Ovary (tissue), 3 donors: ENCODE data around the gene GRAMD1B.
"Not testable (repeated sequence)": the region's sequence is repeated elsewhere in the genome, so short reads cannot be mapped to it uniquely, and the experiment has no call there.

Experiments used
- EP300 ChIP-seq: sonication (generic); formaldehyde crosslinking; IDR thresholded peaks from one replicate; pipeline ENCODE4 v1.6.1; 2017; ENCODE audit warnings: antibody characterized with exemption
- POLR2A ChIP-seq: fragments of 450-650 bp; IDR thresholded peaks from one replicate; pipeline ENCODE4 v1.6.1; 2017; ENCODE audit warnings: antibody characterized with exemption, mild to moderate bottlenecking, moderate library complexity
- TF ChIP-seq, protein P1 (sequence below), 3 donors: fragments of 450-650 bp in 2 of 3; fragments of 200-600 bp in 1 of 3; IDR thresholded peaks; one replicate each; pipeline versions ENCODE4 v1.5.1 to v1.8.0; 2016 to 2022; ENCODE audit warnings: antibody characterized with exemption in 3 of 3, mild to moderate bottlenecking in 1 of 3
- donor health status: DM: no; HTN: no; CAD: no.

DNA sequence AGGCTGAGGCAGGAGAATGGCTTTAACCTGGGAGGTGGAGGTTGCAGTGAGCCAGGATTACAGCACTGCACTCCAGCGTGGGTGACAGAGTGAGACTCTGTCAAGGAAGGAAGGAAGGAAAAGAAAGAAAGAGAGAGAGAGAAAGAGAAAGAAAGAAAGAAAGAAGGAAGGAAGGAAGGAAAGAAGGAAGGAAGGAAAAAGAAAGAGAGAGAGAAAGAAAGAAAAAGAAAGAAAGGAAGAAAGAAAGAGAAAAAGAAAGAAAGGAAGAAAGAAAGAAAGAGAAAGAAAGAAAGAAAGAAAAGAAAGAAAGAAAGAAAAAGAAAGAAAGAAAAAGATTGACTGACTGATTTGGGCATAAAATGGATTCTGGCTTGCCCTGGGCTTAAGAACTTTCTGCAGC is 36.1 kb downstream of the GRAMD1B start:
- TF ChIP-seq, protein P1, sequence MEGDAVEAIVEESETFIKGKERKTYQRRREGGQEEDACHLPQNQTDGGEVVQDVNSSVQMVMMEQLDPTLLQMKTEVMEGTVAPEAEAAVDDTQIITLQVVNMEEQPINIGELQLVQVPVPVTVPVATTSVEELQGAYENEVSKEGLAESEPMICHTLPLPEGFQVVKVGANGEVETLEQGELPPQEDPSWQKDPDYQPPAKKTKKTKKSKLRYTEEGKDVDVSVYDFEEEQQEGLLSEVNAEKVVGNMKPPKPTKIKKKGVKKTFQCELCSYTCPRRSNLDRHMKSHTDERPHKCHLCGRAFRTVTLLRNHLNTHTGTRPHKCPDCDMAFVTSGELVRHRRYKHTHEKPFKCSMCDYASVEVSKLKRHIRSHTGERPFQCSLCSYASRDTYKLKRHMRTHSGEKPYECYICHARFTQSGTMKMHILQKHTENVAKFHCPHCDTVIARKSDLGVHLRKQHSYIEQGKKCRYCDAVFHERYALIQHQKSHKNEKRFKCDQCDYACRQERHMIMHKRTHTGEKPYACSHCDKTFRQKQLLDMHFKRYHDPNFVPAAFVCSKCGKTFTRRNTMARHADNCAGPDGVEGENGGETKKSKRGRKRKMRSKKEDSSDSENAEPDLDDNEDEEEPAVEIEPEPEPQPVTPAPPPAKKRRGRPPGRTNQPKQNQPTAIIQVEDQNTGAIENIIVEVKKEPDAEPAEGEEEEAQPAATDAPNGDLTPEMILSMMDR (IDR thresholded peaks at IDR 0.05): not testable (repeated sequence)
- TF ChIP-seq EP300, POLR2A: not testable (repeated sequence)
